ENCODE results near the gene ST14.

GRCh38 chr11:130220311-130221035 lies 60.9 kb downstream of the ST14 start:
- TF ChIP-seq CTCF (IDR thresholded peaks at IDR 0.05) = no peak
- TF ChIP-seq POLR2A (IDR thresholded peaks at IDR 0.05) = no peak

All from Peyer's patch (tissue), 4 donors.